ENCODE results near the gene PPARGC1A. TPM values are rescaled to one million over a fixed set of nuclear protein-coding genes. Genes with fewer than 3 reads are reported as not detected.
A peak's percentile ranks its signal among the peaks of the same experiment; 100 is the strongest.

The PPARGC1A gene
- total and polyA plus RNA-seq, 2 of the 13 experiments (the other 11 are each of a cell fraction or from before 2014, with no cell fraction given), result 20.7 to 37.3 TPM

DNA sequence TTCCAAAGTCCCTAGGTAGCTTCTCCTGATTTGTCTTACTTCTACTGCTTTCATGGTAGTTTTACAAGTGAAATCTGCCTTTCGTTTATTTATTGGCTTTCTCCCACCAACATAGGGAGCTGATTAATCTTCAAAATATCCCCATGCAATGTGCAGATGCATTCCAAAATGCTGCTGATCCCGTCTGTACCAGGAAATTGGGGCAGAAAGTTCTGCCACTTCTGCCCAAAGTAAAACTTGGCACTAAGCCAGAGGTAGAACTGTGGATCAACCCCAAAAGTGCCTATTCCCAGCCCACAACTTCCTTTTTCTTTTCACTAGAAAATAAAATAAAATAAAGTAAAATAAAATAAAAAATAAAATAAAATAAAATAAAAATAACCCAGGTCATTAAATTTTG is 47.3 kb upstream of the PPARGC1A start:
- 30% methylated on average over 2 of the region's 2 CpGs for WGBS (ENCODE audit: low lambda C conversion rate)
- BruUV-seq (replicated peaks), result no TSS peak

DNA sequence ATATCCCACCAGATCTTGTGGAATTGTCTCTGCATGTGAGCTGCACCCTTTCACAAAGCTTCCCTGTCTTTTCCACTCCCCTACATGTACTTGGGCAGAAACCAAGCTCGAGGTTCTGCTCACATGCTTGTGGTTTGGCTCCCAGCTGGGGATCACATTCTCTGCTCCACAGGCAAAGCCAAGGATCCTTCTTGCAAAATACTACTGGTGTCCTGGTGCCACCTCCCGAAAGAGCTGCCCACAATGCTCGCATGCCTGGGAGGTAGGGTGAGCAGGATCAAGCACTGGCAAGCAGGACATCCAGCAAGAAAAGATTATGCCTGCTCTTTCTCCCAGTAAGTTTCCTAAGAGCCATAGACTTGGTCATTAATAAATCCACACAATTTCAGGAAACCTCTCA is 45.1 kb upstream of the PPARGC1A start:
- FAIRE-seq, result no peak
- BruUV-seq (replicated peaks), result no TSS peak
- 0% methylated on average over 3 of the region's 3 CpGs for WGBS (ENCODE audit: low lambda C conversion rate)

More for the DNA sequence above, 47.3 kb upstream of the PPARGC1A start:
- in situ Hi-C loops (cut with HindIII; ENCODE audit: extremely low pct_ligation_motif_present, low pct_unique_long_range_greater_than_20kb) (no loop called here), intact Hi-C loops (cut with micrococcal nuclease; ENCODE audit: unreplicated experiment) (no loop called here)
- no peak overlapping the region for H3K4me2 ChIP-seq (ENCODE audit: low read depth, low read length)
- TF ChIP-seq LCORL (IDR thresholded peaks at IDR 0.05) (peak; percentile 60), LCORL (CRISPR knock-in tag; IDR thresholded peaks at IDR 0.05) (no peak), ZNF724P (CRISPR knock-in tag; IDR thresholded peaks at IDR 0.05; ENCODE audit: borderline replicate concordance) (no peak)
- H2AFZ ChIP-seq (ENCODE audit: low read length), result no peak overlapping the region
- ChIA-PET CTCF (ENCODE audit: low intra/inter-chr PET ratio, low total read pairs) (no interaction called here), POLR2A (no interaction called here)
- no peaks in the 10 kb centered on the region for H3K79me2 ChIP-seq (ENCODE audit: insufficient read depth, low read length)
- H4K20me1 ChIP-seq (ENCODE audit: insufficient read depth, low read length), result no peaks in the 10 kb centered on the region
- ATAC-seq, result no peak
- DNase-seq (ENCODE audit: low spot score), result no peak
- peaks cover 15% of the 10 kb centered on the region for H3K9me3 ChIP-seq (ENCODE audit: low read length)
- no peaks in the 10 kb centered on the region for H3K4me1 ChIP-seq (ENCODE audit: insufficient read depth, low read length)
- H3K27ac ChIP-seq (ENCODE audit: extremely low read length, insufficient read depth, low read length), result no peak overlapping the region
- no peak overlapping the region for H3K9ac ChIP-seq (ENCODE audit: insufficient read depth, low read depth, low read length)
- H3K36me3 ChIP-seq (replicated peaks in 1 of 2; ENCODE audit: control insufficient read depth in 1 of 2, insufficient read depth in 2 of 2, low read length in 2 of 2), result no peaks in the 10 kb centered on the region
- H3K4me3 ChIP-seq (replicated peaks in 1 of 3; ENCODE audit: insufficient read depth in 1 of 3, low read depth in 2 of 3, low read length in 3 of 3), result no peak overlapping the region
- H3K27me3 ChIP-seq (ENCODE audit: control insufficient read depth in 1 of 2, insufficient read depth in 2 of 2, low read length in 2 of 2), result no peaks in the 10 kb centered on the region
- no peak for FAIRE-seq

More for the DNA sequence above, 45.1 kb upstream of the PPARGC1A start:
- Histone ChIP-seq H4K20me1 (ENCODE audit: insufficient read depth, low read length) (no peaks in the 10 kb centered on the region), H3K36me3 (replicated peaks in 1 of 2; ENCODE audit: control insufficient read depth in 1 of 2, insufficient read depth in 2 of 2, low read length in 2 of 2) (no peaks in the 10 kb centered on the region), H3K27ac (ENCODE audit: extremely low read length, insufficient read depth, low read length) (no peak overlapping the region), H3K4me2 (ENCODE audit: low read depth, low read length) (no peak overlapping the region), H3K79me2 (ENCODE audit: insufficient read depth, low read length) (no peaks in the 10 kb centered on the region), H3K4me3 (replicated peaks in 1 of 3; ENCODE audit: insufficient read depth in 1 of 3, low read depth in 2 of 3, low read length in 3 of 3) (no peak overlapping the region), H2AFZ (ENCODE audit: low read length) (no peak overlapping the region), H3K9me3 (ENCODE audit: low read length) (peaks cover 15% of the 10 kb centered on the region), H3K4me1 (ENCODE audit: insufficient read depth, low read length) (peaks cover 20% of the 10 kb centered on the region), H3K27me3 (ENCODE audit: control insufficient read depth in 1 of 2, insufficient read depth in 2 of 2, low read length in 2 of 2) (no peaks in the 10 kb centered on the region), H3K9ac (ENCODE audit: insufficient read depth, low read depth, low read length) (no peak overlapping the region)
- ChIA-PET CTCF (ENCODE audit: low intra/inter-chr PET ratio, low total read pairs) (no interaction called here), POLR2A (no interaction called here)
- intact Hi-C loops (cut with micrococcal nuclease; ENCODE audit: unreplicated experiment), result no loop called here
- DNase-seq (ENCODE audit: low spot score), result no peak
- ATAC-seq, result no peak
- no peak for TF ChIP-seq ARID2 (CRISPR knock-in tag; IDR thresholded peaks at IDR 0.05; ENCODE audit: borderline replicate concordance)
- TF ChIP-seq, protein P1, sequence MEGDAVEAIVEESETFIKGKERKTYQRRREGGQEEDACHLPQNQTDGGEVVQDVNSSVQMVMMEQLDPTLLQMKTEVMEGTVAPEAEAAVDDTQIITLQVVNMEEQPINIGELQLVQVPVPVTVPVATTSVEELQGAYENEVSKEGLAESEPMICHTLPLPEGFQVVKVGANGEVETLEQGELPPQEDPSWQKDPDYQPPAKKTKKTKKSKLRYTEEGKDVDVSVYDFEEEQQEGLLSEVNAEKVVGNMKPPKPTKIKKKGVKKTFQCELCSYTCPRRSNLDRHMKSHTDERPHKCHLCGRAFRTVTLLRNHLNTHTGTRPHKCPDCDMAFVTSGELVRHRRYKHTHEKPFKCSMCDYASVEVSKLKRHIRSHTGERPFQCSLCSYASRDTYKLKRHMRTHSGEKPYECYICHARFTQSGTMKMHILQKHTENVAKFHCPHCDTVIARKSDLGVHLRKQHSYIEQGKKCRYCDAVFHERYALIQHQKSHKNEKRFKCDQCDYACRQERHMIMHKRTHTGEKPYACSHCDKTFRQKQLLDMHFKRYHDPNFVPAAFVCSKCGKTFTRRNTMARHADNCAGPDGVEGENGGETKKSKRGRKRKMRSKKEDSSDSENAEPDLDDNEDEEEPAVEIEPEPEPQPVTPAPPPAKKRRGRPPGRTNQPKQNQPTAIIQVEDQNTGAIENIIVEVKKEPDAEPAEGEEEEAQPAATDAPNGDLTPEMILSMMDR (CRISPR knock-in tag; IDR thresholded peaks at IDR 0.05), result peak; percentile 26; the same call in 1 of the 2 replicates
- in situ Hi-C loops (cut with HindIII; ENCODE audit: extremely low pct_ligation_motif_present, low pct_unique_long_range_greater_than_20kb), result no loop called here

Data from HepG2 (cell line).